ENCODE measurements around the gene APP. TPM values are rescaled to one million over a fixed set of nuclear protein-coding genes. Genes with fewer than 3 reads are reported as not detected.
"Not testable (repeated sequence)": the region's sequence is repeated elsewhere in the genome, so short reads cannot be mapped to it uniquely, and the experiment has no call there.

Gene APP
- total RNA-seq, 4 donors from 2014 or later, result 197 to 380 (median 296) TPM

DNA sequence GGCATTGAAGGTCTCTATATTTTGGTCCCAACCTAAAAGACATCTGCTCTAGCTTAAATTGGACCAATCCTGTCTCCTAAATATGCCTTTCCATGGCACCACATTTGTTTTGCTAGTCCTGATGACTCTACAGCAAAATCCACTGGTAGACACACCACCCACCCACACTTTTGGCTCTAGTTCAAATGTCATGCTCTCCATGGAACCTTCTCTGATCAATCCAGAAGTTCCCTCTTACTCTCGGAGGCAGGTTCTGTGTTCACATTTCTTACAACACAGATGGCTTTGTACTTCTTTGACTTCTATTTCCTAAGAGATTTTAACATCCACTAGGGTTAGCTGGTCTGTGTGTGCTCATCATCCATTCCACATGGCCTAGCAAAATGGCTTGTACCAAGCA lies 151.3 kb downstream of the APP start:
- DNase-seq (ENCODE audit: low spot score), result no peak
- TF ChIP-seq, protein P1, sequence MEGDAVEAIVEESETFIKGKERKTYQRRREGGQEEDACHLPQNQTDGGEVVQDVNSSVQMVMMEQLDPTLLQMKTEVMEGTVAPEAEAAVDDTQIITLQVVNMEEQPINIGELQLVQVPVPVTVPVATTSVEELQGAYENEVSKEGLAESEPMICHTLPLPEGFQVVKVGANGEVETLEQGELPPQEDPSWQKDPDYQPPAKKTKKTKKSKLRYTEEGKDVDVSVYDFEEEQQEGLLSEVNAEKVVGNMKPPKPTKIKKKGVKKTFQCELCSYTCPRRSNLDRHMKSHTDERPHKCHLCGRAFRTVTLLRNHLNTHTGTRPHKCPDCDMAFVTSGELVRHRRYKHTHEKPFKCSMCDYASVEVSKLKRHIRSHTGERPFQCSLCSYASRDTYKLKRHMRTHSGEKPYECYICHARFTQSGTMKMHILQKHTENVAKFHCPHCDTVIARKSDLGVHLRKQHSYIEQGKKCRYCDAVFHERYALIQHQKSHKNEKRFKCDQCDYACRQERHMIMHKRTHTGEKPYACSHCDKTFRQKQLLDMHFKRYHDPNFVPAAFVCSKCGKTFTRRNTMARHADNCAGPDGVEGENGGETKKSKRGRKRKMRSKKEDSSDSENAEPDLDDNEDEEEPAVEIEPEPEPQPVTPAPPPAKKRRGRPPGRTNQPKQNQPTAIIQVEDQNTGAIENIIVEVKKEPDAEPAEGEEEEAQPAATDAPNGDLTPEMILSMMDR (IDR thresholded peaks at IDR 0.05), result no peak
- ATAC-seq (ENCODE audit: low FRiP score), result no peak

GRCh38 chr21:26013970-26014369 lies 156.6 kb downstream of the APP start:
- ATAC-seq (ENCODE audit: low FRiP score) (no peak), DNase-seq (ENCODE audit: low spot score) (no peak)
- TF ChIP-seq, protein P1 (IDR thresholded peaks at IDR 0.05), result no peak

DNA sequence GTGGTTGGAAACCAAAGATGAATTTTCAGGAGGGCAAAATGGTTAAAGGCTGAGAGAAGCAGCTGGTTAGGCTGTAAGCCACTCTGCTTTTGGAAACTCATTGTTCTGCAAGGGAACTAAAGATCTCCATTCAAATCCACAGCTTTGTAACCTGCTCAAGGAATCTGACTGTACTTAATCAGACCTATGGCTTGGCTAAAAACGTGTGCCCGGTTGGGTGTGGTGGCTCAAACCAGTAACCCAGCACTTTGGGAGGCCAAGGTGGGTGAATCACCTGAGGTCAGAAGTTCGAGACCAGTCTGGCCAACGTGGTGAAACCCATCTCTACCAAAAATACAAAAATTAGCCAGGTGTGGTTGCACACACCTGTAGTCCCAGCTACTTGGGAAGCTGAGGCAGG lies 158.1 kb downstream of the APP start:
- ATAC-seq (ENCODE audit: low FRiP score); DNase-seq (ENCODE audit: low spot score): not testable (repeated sequence)

DNA sequence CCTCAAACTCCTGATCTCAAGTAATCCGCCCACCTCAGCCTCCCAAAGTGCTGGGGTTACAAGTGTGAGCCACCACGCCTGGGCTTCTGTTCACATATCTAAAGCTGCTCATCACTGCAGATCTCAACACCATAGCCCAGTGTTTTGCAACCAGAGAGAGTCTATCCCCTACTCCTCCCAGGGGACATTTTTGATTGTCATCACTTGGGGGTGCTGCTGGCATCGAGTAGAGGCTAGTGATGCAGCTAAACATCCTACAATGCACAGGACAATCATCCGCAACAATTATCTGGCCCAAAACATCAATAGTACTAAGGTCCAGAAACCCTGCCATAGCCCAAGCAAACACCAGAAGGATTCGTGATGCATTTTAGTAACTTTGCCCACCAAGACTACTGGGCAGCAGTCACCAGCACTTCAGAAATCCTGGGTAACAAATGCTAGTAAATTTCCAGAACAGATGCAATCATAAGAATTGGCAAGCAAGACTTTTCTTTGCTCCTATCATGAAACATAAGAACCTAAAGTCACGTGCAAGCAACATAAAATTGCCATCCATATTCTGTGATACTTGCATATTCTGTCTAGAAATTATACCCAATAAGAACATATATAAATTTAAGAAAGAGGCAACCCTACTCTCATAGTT lies 159.2 kb downstream of the APP start:
- ATAC-seq (ENCODE audit: low FRiP score) (no peak), DNase-seq (ENCODE audit: low spot score) (no peak)
- TF ChIP-seq, protein P1 (IDR thresholded peaks at IDR 0.05), result no peak

DNA sequence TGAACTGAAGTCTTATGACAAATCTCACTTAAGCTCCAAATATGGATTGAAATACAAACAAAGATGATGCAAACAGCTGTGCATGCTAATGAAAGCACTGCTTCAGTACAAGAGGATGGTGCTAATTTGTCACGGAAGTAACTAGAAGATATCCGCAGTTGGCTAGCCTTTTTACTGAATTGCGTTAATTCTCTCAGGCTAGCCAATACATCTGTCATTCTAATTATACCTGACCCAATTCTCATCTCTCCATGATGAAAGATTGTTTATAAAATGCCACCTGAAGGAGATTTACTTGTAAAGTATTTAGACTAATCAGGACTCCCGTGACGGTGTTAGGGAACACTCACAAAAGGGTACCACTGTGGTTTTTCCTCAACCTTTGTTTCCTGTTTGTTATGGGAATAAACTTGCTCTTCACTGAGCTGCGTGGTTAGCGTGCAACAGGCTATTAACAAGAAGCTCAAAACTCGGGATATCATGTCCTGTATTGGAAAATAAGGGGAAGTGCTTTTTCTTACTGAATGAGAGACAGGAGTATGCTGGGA lies 162.5 kb downstream of the APP start:
- no peak for ATAC-seq (ENCODE audit: low FRiP score)
- TF ChIP-seq, protein P1 (IDR thresholded peaks at IDR 0.05), result no peak
- DNase-seq (ENCODE audit: low spot score), result no peak

DNA sequence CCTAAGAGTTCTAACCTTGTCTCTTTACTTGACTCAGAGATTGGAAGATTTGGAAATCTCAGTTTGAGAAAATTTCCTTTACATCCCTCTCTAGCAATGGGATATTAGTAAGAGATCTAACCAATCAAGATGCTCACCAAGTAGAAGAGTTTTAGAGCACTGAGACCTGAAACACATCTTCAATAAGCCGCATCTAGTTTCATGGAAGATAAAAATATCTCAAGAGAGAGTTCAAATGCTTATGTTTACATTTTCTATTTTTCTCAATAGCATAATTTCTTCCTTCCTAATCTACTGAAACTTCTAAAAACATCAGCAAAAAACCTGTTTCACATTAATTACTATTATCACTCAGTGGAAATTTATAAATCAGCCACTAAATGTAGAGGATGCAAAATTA lies 165.1 kb downstream of the APP start:
- ATAC-seq (ENCODE audit: low FRiP score) (no peak), DNase-seq (ENCODE audit: low spot score) (no peak)
- TF ChIP-seq, protein P1 (IDR thresholded peaks at IDR 0.05), result no peak

- ATAC-seq (ENCODE audit: low FRiP score), result no peak
- TF ChIP-seq, protein P1 (IDR thresholded peaks at IDR 0.05), result no peak
These were observed 167.2 kb downstream of the APP start for GRCh38 chr21:26003404-26003803.

More at GRCh38 chr21:26003404-26003803, 167.2 kb downstream of the APP start:
- no peak for DNase-seq (ENCODE audit: low spot score)

All from omental fat pad (tissue), 4 donors.